ENCODE results near the gene DCLK1. TPM values are rescaled to one million over a fixed set of nuclear protein-coding genes. Genes with fewer than 3 reads are reported as not detected.

The DCLK1 gene
- total RNA-seq, 1 experiment from 2014 or later = 0.10 TPM

DNA sequence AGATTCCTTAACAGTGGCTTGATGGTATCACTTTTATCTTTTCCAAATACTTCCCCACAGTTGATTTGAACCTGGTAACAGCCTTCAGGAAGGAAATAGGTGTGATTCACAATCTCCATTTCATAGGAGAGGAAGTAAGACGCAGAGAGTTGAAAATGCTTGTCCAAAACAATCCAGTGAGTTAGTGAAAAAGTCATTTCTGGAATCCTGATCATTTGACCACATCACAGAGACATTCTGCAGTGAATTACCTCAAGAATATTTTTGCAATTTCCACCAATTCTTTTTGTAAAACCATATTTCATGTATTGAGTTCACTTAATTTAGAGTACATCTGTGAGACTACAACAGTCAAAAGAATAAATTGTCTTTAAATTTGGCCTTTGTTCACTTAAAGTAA, 292.8 kb downstream of the DCLK1 start:
- CTCF ChIA-PET = interaction anchor here (1.7 kb wide), 1 partner anchor 11 kb away, joined by 4 read pairs; no protein-coding TSS in a partner anchor
- DNase-seq (ENCODE audit: low read depth, low spot score) (peak; percentile 3), ATAC-seq (no peak)
- peak overlapping the region; percentile 5; the same call in 1 of the 2 replicates for H3K4me2 ChIP-seq (ENCODE audit: low read length)
- H3K36me3 ChIP-seq (ENCODE audit: control insufficient read depth in 1 of 2, insufficient read depth in 2 of 2, low read length in 2 of 2) = no peaks in the 10 kb centered on the region
- RAD21 ChIA-PET (ENCODE audit: low non-redundant PET in 1 of 2, low total read pairs in 2 of 2, uncharacterized antibody in 2 of 2, unreplicated experiment in 2 of 2) = no interaction called here
- TF ChIP-seq CEBPB (IDR thresholded peaks at IDR 0.05; ENCODE audit: low read depth) (no peak), SIN3A (IDR thresholded peaks at IDR 0.05; ENCODE audit: low read depth) (no peak), SP1 (IDR thresholded peaks at IDR 0.05; ENCODE audit: low read depth) (no peak), MAX (IDR thresholded peaks at IDR 0.05) (no peak), YY1 (IDR thresholded peaks at IDR 0.05; ENCODE audit: extremely low read depth, insufficient replicate concordance, low read depth, low read length) (no peak), ELF1 (IDR thresholded peaks at IDR 0.05; ENCODE audit: borderline replicate concordance, low read depth) (no peak), CBX3 (IDR thresholded peaks at IDR 0.05; ENCODE audit: low read depth) (no peak), POLR2AphosphoS5 (IDR thresholded peaks at IDR 0.05; ENCODE audit: low read depth, low read length) (no peak), EGR1 (IDR thresholded peaks at IDR 0.05; ENCODE audit: low read depth) (no peak), FOSL1 (IDR thresholded peaks at IDR 0.05; ENCODE audit: low read depth) (no peak), JUND (IDR thresholded peaks at IDR 0.05) (no peak), POLR2A (IDR thresholded peaks at IDR 0.05; ENCODE audit: borderline replicate concordance, extremely low read depth, insufficient read depth, insufficient read length) (no peak)
- TF ChIP-seq, protein P1, sequence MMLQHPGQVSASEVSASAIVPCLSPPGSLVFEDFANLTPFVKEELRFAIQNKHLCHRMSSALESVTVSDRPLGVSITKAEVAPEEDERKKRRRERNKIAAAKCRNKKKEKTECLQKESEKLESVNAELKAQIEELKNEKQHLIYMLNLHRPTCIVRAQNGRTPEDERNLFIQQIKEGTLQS (IDR thresholded peaks at IDR 0.05) = no peak
- TF ChIP-seq, protein P2, sequence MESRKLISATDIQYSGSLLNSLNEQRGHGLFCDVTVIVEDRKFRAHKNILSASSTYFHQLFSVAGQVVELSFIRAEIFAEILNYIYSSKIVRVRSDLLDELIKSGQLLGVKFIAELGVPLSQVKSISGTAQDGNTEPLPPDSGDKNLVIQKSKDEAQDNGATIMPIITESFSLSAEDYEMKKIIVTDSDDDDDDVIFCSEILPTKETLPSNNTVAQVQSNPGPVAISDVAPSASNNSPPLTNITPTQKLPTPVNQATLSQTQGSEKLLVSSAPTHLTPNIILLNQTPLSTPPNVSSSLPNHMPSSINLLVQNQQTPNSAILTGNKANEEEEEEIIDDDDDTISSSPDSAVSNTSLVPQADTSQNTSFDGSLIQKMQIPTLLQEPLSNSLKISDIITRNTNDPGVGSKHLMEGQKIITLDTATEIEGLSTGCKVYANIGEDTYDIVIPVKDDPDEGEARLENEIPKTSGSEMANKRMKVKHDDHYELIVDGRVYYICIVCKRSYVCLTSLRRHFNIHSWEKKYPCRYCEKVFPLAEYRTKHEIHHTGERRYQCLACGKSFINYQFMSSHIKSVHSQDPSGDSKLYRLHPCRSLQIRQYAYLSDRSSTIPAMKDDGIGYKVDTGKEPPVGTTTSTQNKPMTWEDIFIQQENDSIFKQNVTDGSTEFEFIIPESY (IDR thresholded peaks at IDR 0.05; ENCODE audit: extremely low read depth, insufficient replicate concordance, low read length) = no peak
- H3K9ac ChIP-seq (ENCODE audit: low read length) = no peak overlapping the region
- H4K20me1 ChIP-seq (ENCODE audit: insufficient read depth) = no peaks in the 10 kb centered on the region
- POLR2A ChIA-PET = no interaction called here
- peaks cover 35% of the 10 kb centered on the region for H3K27me3 ChIP-seq (ENCODE audit: insufficient read depth, low read length)
- H3K4me1 ChIP-seq (ENCODE audit: control insufficient read depth in 1 of 2, insufficient read depth in 2 of 2, low read length in 2 of 2) = no peaks in the 10 kb centered on the region
- BruUV-seq (replicated peaks) = no TSS peak
- H2AFZ ChIP-seq (ENCODE audit: low read depth, low read length, poor library complexity, severe bottlenecking) = no peak overlapping the region
- intact Hi-C loops (cut with micrococcal nuclease) = no loop called here
- no peaks in the 10 kb centered on the region for H3K9me2 ChIP-seq (ENCODE audit: insufficient read depth)
- no peak overlapping the region for H3K27ac ChIP-seq (ENCODE audit: low read depth, low read length)
- H3K79me2 ChIP-seq (ENCODE audit: insufficient read depth, low read length) = no peaks in the 10 kb centered on the region
- H3K4me3 ChIP-seq (replicated peaks in 1 of 2; ENCODE audit: low read depth in 1 of 2, low read length in 2 of 2) = no peak overlapping the region
- no peaks in the 10 kb centered on the region for H3K9me3 ChIP-seq (ENCODE audit: control insufficient read depth in 1 of 2, insufficient read depth in 1 of 2, low read depth in 1 of 2, low read length in 2 of 2)
